Erythroblast (primary cell): Measurements from ENCODE around the gene PSORS1C2.

Source experiments
- DNase-seq, 2 experiments: peaks; one replicate each; lab custom pipeline; 2025; lab: John Stamatoyannopoulos, UW
- GATA1 ChIP-seq: IDR thresholded peaks from 2 replicates; pipeline ENCODE4 v1.6.1; 2011; ENCODE audit warnings: low read depth, mild to moderate bottlenecking, control low read depth, low read length, moderate library complexity
- POLR2A ChIP-seq: IDR thresholded peaks from 2 replicates; pipeline ENCODE4 v1.6.1; 2011; ENCODE audit warnings: mild to moderate bottlenecking, low read length

The PSORS1C2 gene

DNA sequence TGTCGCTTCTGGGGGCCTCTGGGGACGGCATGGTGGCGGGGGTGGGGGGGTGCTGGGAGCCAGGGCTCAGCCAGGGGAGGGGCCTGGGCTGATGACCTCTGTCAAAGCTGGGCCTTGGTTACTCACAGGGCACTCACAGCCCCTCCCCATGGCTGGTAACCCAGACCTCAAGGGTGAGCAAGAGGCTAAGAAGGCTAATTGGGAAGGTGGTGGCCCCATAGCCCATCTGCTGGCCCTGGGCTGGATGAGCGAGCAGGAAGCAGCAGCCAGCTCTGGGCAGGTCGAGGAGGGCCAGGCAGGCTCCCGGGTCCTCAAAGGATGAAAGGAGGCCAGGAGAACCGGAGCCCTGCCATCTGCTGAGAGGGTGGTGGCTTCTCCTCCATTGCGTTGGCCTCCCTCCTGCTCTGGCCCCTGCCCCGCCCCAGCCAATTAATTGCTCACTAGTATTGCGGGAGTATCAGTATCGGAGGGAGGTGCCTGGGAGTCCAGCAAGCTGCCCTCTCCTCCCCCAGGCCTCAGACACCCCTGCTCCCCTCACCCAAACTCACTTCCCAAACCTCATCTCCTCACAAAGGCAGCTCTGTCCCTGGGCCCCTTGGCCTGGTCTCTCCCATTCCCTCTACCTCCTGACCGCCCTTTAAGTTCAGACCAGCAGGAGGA lies 17.6 kb downstream of the PSORS1C2 start:
- TF ChIP-seq GATA1 (no peak), POLR2A (no peak)
- no peak for DNase-seq

DNA sequence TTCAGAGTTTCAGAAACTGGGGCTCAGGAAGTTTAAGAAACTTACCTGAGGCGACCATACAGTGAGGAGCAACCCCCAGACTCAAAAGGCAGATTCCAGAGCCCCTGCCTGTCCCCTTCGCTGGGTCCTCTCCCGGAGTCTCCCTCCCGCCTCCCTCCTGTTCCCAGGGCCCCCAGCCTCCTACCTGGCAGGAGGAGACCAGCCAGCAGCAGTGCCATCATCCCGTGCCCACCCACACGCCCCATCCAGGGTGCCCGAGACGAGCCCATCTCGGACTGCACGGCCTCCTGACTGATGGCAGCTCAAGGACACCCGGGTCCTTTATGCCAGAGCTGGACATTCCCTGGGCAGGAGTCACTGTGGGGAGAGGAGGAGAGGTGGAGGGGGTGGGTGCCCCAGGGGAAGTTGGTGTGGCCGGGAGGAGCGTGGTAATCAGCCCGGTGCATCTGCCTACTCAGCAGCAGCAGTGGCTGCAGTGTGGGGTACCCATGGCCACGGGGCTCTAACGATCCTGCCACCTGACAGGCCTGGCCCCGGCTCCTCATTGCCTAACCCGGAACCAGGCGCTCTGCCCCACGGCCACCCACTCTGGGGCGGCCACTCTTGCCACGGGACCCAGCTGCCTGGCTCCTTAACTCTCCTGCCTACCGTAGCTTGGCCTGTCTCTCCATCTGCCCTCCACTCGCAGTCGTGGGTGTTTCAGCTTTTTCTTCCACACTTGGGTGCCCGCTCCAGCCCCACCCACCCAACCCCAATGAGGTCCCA lies 18.5 kb downstream of the PSORS1C2 start, which contains the start of gene CDSN:
Gene CDSN, minus strand, starts transcription at position 296 of the 765 bp plus-strand sequence. Its CDS starts 27 bp downstream, at position 269.
- TF ChIP-seq POLR2A (no peak), GATA1 (no peak)
- DNase-seq: no peak

DNA sequence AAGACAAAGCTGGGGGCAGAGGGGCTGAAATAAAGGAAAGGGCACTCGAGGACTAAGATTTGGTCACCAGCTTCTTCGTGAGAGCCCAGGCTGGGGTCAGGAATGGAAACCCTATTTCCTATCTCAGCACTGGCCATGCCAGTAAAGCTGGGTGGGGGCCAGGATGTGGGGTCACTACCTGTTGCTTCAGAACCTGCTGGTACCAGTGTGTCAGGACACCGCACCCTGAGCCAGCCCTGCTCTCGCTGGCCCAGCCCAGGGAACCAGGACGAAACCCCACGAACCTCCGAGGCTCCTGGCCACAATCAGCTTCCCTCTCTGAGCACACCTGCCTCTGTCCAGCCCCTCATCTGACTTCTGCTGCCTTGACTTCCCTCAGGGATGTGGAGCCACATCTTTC lies 20.7 kb downstream of the PSORS1C2 start:
- no peak for DNase-seq
- TF ChIP-seq POLR2A (no peak), GATA1 (no peak)

DNA sequence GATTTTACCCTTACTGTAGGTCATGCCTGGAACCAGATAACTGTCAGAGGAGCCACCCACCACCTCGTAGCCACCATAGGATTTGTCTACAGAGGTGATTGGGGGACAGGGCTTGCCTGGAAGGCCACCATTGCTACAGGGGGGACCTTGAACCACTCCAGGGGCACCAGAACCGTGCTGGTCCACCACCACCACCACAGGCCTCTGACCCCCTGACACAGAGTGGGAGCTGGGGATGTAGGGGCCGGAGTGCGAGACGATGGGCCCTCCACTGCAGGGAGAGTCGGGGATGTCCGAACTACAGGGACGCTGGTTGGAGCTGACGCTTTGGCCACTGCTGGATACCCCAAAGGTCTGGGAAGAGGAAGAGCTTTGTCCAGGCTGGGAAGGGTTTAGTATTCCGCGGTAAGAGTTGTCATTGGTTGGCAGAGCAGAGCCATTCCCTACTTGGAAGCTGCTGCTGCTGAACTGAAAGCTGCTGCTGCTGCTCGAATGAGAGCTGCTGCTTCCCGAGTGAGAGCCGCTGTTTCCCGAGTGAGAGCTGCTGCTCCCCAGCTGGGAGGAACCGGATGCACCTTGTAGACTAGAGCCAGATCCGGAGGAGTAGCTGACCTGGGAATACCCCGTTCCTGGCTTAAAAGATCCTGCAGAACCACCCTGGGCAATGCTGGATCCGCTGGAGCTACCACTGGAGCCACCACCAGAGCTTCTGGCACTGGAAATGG lies 22.0 kb downstream of the PSORS1C2 start:
- TF ChIP-seq GATA1 (no peak), POLR2A (no peak)
- no peak for DNase-seq

DNA sequence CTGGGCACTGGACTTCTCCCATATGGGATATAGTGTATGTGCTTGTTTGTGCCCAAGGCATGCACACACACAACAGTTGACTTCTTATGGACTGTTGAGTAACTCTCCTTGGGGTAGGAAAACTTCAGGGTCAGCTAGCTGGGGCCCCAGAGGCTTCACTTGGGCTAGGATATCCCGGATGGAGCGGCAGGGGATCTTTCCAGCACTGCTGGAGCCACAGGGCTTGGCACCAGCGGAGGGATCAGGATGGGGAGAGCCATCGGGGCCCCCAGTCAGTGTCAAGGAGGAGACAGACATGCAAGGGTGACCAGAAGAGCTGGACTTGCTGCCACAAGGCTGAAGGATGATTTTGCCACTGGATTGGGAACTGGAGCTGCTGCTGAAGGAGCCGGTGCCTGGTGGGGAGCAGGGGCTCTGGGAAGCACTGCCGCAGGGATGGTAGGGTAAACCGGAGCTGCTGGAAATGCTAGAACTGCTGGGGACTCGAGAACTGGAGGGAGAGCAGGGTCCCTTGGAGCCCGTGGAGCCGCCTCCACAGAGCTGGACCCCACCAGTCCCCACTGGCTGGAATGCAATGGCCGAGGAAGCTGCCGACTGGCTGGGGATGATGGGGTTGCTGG lies 22.8 kb downstream of the PSORS1C2 start:
- TF ChIP-seq GATA1 (no peak), POLR2A (no peak)
- no peak for DNase-seq

DNA sequence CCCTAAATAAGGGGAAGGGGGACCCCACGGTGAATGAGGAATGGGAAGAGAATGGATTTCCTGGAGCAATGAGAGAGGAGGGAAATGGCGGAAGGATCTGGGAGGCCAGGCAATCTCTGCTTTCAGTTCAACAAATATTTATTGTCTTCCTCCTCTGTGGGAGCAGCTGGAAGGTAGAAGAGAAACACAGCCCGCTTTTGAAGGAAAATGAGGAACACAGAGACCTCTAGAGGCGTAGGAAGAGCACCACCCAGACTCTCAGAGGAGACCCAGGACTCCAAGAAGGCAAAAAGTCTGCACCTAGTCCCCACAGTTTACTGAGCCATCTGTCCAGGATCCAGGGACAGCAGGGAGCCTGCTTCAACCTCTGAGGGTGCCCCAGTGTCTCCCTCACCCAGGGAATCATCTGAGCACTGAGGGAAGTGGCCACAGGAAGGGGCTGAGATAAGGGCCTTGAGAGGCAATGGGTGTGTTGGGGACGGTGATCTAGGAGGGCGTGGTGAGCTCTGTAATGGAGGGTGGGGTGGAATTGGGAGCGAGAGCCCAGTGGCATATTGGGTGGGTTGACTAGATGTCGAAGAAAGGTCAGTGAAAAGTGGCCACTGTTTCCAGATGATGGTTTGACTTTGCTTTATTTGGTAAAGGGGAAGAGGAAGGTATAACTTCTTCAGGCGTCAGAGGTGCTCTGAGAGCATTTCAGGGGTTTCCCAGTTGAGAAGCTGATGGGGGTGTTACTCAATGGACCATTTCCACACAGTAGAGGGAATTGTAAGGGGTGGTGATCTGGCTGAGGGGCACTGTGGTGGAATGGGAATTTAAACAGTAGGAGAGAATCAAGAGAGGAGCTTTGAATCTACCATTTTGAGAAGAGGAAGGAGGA lies 23.7 kb downstream of the PSORS1C2 start:
- DNase-seq: peak in 1 of 2 experiments; percentile 14
- TF ChIP-seq GATA1: no peak
- TF ChIP-seq POLR2A: no peak

DNA sequence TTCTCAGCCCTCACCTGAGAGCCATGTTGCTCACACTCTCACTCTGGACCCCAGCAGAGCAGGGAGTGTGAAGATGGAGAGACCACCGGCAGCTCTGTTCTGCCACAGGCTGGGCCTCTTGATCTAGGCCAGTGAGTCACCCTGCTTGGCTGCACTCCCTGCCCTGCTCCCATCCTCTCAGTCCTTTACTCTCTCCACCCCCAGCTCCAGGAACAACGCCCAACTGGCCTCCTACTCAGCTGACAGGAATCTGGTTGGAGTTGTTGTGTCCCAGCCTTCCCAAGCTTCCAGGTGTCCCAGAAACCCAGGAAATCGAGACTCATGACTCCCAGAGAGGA lies 24.4 kb downstream of the PSORS1C2 start, which contains the start of gene PSORS1C1:
Gene PSORS1C1, plus strand, starts transcription at position 260 of the 338 bp plus-strand sequence. CDS start 14,833 bp downstream, outside the sequence.
- TF ChIP-seq POLR2A (no peak), GATA1 (no peak)
- DNase-seq: no peak

DNA sequence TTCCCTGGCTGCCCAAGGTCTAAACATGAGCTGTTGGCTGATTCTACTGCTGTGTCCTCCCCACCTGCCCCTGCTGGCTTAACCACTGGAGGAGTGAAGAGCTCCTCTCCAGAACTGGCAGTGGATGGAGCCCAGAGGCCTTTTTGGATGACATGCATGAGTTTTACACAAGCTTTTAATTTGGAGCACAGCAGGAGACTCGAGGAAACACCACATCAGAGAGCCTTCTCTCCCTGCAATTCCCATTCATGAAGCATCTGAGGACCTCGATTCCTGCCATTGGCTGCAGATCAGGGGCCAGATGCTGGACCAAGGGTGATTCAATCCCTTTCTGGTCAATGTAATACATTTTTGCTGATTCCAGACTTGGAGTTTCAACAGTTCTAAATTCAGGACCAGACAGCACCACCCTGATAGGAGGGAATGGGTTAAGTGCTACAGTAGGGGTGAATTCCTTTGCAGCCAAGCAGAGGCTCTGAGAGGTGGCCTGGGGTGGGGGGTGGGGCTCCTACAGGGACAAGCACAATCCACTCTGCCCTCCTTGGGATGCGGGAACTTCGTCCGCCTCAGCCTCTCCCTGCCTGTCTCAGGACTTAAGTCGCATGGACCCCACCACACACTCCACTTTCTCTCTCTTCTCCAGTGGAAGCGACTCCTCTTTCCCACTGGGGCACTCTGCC lies 24.9 kb downstream of the PSORS1C2 start:
- DNase-seq: no peak
- TF ChIP-seq GATA1 (no peak), POLR2A (no peak)

DNA sequence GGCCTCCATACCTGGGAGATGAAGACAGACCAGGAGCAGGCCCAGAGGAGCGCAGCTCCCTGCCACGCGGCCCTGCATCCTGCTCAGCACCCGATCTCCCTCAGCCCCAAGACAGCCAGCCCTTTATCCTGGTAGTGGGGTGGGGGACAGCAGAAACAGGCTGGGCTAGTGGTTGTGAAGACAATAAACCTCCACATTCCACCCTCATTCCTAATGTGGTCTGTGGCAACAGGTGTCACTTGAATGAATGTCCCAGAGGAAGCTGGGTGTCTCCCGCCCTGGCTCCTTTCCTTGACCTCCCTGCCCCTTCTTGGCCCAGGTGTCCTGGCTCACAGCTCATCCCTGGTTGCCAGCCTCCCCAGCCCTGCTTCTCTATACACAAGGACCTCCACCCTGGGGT lies 26.4 kb downstream of the PSORS1C2 start, which contains the start of gene C6orf15:
Gene C6orf15, minus strand, starts transcription at position 98 of the 400 bp plus-strand sequence. Its CDS starts 20 bp downstream, at position 78.
- TF ChIP-seq POLR2A: no peak
- TF ChIP-seq GATA1: no peak
- no peak for DNase-seq

DNA sequence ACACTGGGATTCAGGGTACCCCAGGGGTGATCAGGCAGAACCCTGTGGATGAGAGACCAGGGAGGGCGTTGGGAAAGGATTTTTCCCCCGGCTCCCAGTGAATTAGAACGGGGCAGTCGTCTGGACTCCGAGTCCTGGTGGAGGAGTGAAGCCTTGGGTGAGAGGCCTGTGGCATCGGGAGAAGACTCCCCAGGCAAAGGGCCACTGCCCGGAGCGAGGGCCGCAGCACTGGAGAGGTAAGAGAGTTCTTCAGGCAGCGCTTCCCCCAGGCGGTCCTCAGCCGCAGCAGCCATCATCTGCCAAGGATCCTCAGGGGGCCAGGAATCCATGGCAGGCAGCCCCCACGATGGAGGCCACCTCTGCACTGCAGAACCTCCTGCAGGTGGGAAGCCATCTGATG lies 27.2 kb downstream of the PSORS1C2 start:
- no peak for DNase-seq
- no peak for TF ChIP-seq GATA1
- TF ChIP-seq POLR2A: no peak

DNA sequence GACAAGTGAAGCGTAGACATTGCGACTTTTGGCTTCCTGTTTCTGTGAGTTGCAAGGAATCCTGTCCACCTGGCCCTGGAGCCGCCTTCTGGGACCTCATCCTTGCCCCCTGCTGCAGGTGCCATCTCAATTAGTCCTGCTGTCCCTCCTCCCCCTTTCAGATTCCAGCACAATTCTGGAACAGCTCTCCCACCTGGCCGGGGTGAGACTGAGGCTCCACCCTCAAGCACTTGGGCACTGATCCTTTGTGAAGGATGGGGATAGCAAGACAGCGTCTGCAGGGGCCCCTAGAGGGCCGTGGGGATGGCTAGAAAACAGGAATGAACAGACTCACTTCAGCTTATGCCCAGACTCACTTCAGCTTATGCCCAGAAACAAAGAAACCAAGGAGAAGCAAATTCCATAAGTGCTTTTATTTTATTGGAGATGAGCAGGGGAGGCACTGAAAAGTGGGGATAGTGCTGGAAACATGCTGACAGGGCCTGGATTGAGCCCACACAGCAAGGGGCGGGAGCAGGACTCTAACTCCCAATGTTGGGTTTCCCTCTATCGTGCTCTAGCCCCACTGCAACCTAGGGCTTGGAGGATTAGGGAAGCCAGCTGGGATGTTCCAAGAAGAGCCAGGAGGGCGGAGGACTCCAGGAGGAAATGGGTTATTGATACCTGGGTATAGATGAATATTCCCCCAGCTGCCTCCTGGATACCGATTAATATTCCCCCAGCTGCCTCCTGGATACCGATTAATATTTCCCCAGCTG lies 27.9 kb downstream of the PSORS1C2 start:
- TF ChIP-seq POLR2A: no peak
- TF ChIP-seq GATA1: no peak
- no peak for DNase-seq

DNA sequence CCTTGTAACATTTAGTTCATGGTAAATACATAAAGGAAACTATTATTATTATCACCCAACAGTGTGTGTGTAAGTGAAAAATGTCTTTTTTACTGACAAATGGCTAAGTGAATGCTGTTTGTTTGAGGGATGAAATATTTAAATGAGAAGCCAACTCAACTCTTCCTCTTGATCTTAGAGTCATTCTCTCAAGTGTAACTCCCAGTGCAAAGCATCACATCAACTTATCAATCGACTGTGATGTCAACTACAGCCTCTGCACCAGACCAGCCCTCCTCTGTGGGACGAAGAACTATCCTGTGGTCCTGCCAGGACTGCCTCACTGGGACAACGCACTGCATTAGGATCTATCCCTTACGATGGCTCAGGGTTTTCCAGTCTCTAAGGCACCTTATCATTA lies 31.8 kb downstream of the PSORS1C2 start:
- no peak for TF ChIP-seq GATA1
- TF ChIP-seq POLR2A: no peak
- DNase-seq: no peak

DNA sequence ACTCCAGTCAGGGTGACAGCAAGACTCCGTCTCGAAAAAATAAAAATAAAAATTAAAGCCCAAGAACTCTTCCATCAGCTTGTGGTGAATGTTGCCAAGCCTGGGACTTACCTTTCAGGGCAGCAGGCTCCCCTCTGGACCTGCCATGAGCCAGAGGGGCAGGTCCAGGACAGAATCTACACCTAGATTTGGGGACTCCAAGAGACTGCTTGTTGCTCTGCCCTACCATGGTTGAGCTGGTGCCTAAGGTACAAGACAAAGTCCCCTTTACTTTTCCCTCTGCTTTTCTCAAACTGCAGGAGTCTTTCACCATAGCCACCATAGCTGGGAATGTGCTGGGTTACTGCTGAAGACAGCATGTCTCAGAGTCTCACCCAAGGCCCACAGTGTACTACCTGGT lies 35.7 kb downstream of the PSORS1C2 start:
- DNase-seq: no peak
- no peak for TF ChIP-seq POLR2A
- TF ChIP-seq GATA1: no peak
